SJCRH30 (cell line): Measurements from ENCODE around the gene CEP250. TPM values are rescaled to one million over a fixed set of nuclear protein-coding genes. Genes with fewer than 3 reads are reported as not detected.
"Not testable (repeated sequence)": the region's sequence is repeated elsewhere in the genome, so short reads cannot be mapped to it uniquely, and the experiment has no call there.

Experiments used
- DNase-seq, 2 experiments: peaks; one replicate each; pipeline ENCODE4 v3.0.0-alpha.2; 2015 to 2020
- H3K27ac ChIP-seq: fragments of 250-450 bp; sonication (Bioruptor Pico); 2 replicates; pipeline ENCODE4 v1.5.1; 2020; ENCODE audit warnings: mild to moderate bottlenecking, moderate library complexity
- H3K27me3 ChIP-seq: fragments of 250-450 bp; sonication (Bioruptor Pico); 2 replicates; pipeline ENCODE4 v1.5.1; 2020; ENCODE audit warnings: mild to moderate bottlenecking, moderate library complexity
- H3K36me3 ChIP-seq: fragments of 250-450 bp; sonication (Bioruptor Pico); 2 replicates; pipeline ENCODE4 v1.5.1; 2020; ENCODE audit warnings: mild to moderate bottlenecking, moderate library complexity
- H3K4me1 ChIP-seq: fragments of 250-450 bp; sonication (Bioruptor Pico); 2 replicates; pipeline ENCODE4 v1.5.1; 2020; ENCODE audit warnings: mild to moderate bottlenecking, moderate library complexity
- H3K4me3 ChIP-seq: fragments of 250-450 bp; sonication (Bioruptor Pico); 2 replicates; pipeline ENCODE4 v1.5.1; 2020; ENCODE audit warnings: mild to moderate bottlenecking, moderate library complexity
- H3K9me3 ChIP-seq: fragments of 250-450 bp; sonication (Bioruptor Pico); replicated peaks from 2 replicates; pipeline ENCODE4 v1.5.1; 2020; ENCODE audit warnings: mild to moderate bottlenecking, moderate library complexity
- total RNA-seq: library from RNA; depleted of rRNA; stranded (reverse); fragments of >200 nt; shearing (Covaris generic); gene quantifications from 2 replicates; pipeline ENCODE4 v1.2.3, GENCODE V29; 2014

Gene CEP250
- total RNA-seq, 1 experiment from 2014 or later: 37.3 TPM

GRCh38 chr20:35514371-35514932 is 59.1 kb downstream of the CEP250 start:
- Histone ChIP-seq H3K36me3 (peaks cover 12% of the 10 kb centered on the region), H3K27ac (no peak overlapping the region)
- DNase-seq: no peak

GRCh38 chr20:35515341-35515740 is 59.9 kb downstream of the CEP250 start:
- no peak overlapping the region for H3K27ac ChIP-seq
- no peak for DNase-seq
- no peak overlapping the region for H3K4me3 ChIP-seq
- H3K9me3 ChIP-seq: no peaks in the 10 kb centered on the region
- H3K36me3 ChIP-seq: peaks cover 9% of the 10 kb centered on the region
- no peaks in the 10 kb centered on the region for H3K27me3 ChIP-seq
- H3K4me1 ChIP-seq: no peaks in the 10 kb centered on the region

More at GRCh38 chr20:35514371-35514932, 59.1 kb downstream of the CEP250 start:
- Histone ChIP-seq H3K4me1 (no peaks in the 10 kb centered on the region), H3K4me3 (no peak overlapping the region), H3K27me3 (no peaks in the 10 kb centered on the region), H3K9me3 (no peaks in the 10 kb centered on the region)

- Histone ChIP-seq H3K4me1 (no peaks in the 10 kb centered on the region), H3K4me3 (no peak overlapping the region), H3K36me3 (peaks cover 9% of the 10 kb centered on the region), H3K9me3 (no peaks in the 10 kb centered on the region), H3K27me3 (no peaks in the 10 kb centered on the region), H3K27ac (no peak overlapping the region)
- peak in 1 of 2 experiments; percentile 32 for DNase-seq
Measured at GRCh38 chr20:35515949-35516645, 60.7 kb downstream of the CEP250 start.

GRCh38 chr20:35517125-35517524 is 61.7 kb downstream of the CEP250 start:
- no peak for DNase-seq
- Histone ChIP-seq H3K27me3 (no peaks in the 10 kb centered on the region), H3K9me3 (no peaks in the 10 kb centered on the region), H3K36me3 (peaks cover 3% of the 10 kb centered on the region; the same call in 1 of the 2 replicates), H3K4me1 (no peaks in the 10 kb centered on the region), H3K4me3 (no peak overlapping the region), H3K27ac (no peak overlapping the region)

GRCh38 chr20:35517767-35518166 is 62.4 kb downstream of the CEP250 start:
- H3K27me3 ChIP-seq, DNase-seq, H3K9me3 ChIP-seq, H3K4me1 ChIP-seq, H3K27ac ChIP-seq, H3K4me3 ChIP-seq, H3K36me3 ChIP-seq: not testable (repeated sequence)

- Histone ChIP-seq H3K27me3 (no peaks in the 10 kb centered on the region), H3K27ac (no peak overlapping the region), H3K4me1 (no peaks in the 10 kb centered on the region), H3K36me3 (no peaks in the 10 kb centered on the region), H3K9me3 (no peaks in the 10 kb centered on the region), H3K4me3 (no peak overlapping the region)
- DNase-seq: no peak
Measured at GRCh38 chr20:35518955-35519354, 63.6 kb downstream of the CEP250 start.

GRCh38 chr20:35523298-35523888 is 68.0 kb downstream of the CEP250 start:
- Histone ChIP-seq H3K4me1 (no peaks in the 10 kb centered on the region), H3K4me3 (no peak overlapping the region)

GRCh38 chr20:35525639-35526038 is 70.2 kb downstream of the CEP250 start:
- Histone ChIP-seq H3K27ac (no peak overlapping the region), H3K4me3 (no peak overlapping the region), H3K9me3 (no peaks in the 10 kb centered on the region), H3K27me3 (no peaks in the 10 kb centered on the region), H3K36me3 (no peaks in the 10 kb centered on the region), H3K4me1 (no peaks in the 10 kb centered on the region)
- no peak for DNase-seq

More at GRCh38 chr20:35523298-35523888, 68.0 kb downstream of the CEP250 start:
- no peaks in the 10 kb centered on the region for H3K9me3 ChIP-seq
- DNase-seq: peak; percentile 30 to 63
- no peaks in the 10 kb centered on the region for H3K36me3 ChIP-seq
- H3K27ac ChIP-seq: no peak overlapping the region
- no peaks in the 10 kb centered on the region for H3K27me3 ChIP-seq

- no peak overlapping the region for H3K4me3 ChIP-seq
- DNase-seq: no peak
- H3K4me1 ChIP-seq: no peaks in the 10 kb centered on the region
- H3K36me3 ChIP-seq: no peaks in the 10 kb centered on the region
- no peaks in the 10 kb centered on the region for H3K9me3 ChIP-seq
- no peaks in the 10 kb centered on the region for H3K27me3 ChIP-seq
- no peak overlapping the region for H3K27ac ChIP-seq
Measured at GRCh38 chr20:35527122-35527769, 71.8 kb downstream of the CEP250 start.

GRCh38 chr20:35529552-35529951 is 74.2 kb downstream of the CEP250 start, which contains the start of gene C20orf173:
Gene C20orf173 (minus strand): TSS chr20:35529652. CDS start chr20:35529373, 279 bp downstream.
- Histone ChIP-seq H3K4me1 (no peaks in the 10 kb centered on the region), H3K27ac (no peak within 1 kb of the TSS), H3K36me3 (no peaks in the 10 kb centered on the region), H3K4me3 (no peak within 1 kb of the TSS), H3K9me3 (no peaks in the 10 kb centered on the region), H3K27me3 (no peaks in the 10 kb centered on the region)
- DNase-seq: no peak

- H3K9me3 ChIP-seq: no peaks in the 10 kb centered on the region
- peaks cover 8% of the 10 kb centered on the region for H3K36me3 ChIP-seq
- no peaks in the 10 kb centered on the region for H3K27me3 ChIP-seq
- DNase-seq: peak; percentile 95 to 99
- peaks cover 9% of the 10 kb centered on the region; the same call in 1 of the 2 replicates for H3K4me1 ChIP-seq
- H3K27ac ChIP-seq: no peak overlapping the region
- H3K4me3 ChIP-seq: peak overlapping the region; percentile 47
Measured at GRCh38 chr20:35539756-35540212, 84.4 kb downstream of the CEP250 start.

GRCh38 chr20:35541118-35541782 is 85.9 kb downstream of the CEP250 start:
- DNase-seq: peak; percentile 40 to 70
- peaks cover 12% of the 10 kb centered on the region for H3K36me3 ChIP-seq

GRCh38 chr20:35541783-35542662 is 86.6 kb downstream of the CEP250 start, which contains the start of gene ERGIC3:
Gene ERGIC3 (plus strand): TSS chr20:35542078. CDS start chr20:35542098, 20 bp downstream.
- H3K36me3 ChIP-seq: peaks cover 16% of the 10 kb centered on the region
- no peaks in the 10 kb centered on the region for H3K9me3 ChIP-seq
- H3K4me3 ChIP-seq: peak within 1 kb of the TSS; percentile 82
- H3K27me3 ChIP-seq: no peaks in the 10 kb centered on the region
- peak within 1 kb of the TSS; percentile 49 for H3K27ac ChIP-seq
- H3K4me1 ChIP-seq: peaks cover 9% of the 10 kb centered on the region; the same call in 1 of the 2 replicates
- DNase-seq: peak; percentile 100

More at GRCh38 chr20:35541118-35541782, 85.9 kb downstream of the CEP250 start:
- H3K9me3 ChIP-seq: no peaks in the 10 kb centered on the region
- no peaks in the 10 kb centered on the region for H3K27me3 ChIP-seq
- no peak overlapping the region for H3K27ac ChIP-seq
- H3K4me3 ChIP-seq: peak overlapping the region; percentile 82
- peaks cover 9% of the 10 kb centered on the region; the same call in 1 of the 2 replicates for H3K4me1 ChIP-seq
